Neuronal stem cell (in vitro differentiated cells): ENCODE data around the gene TMPO.
"Not testable (repeated sequence)": the region's sequence is repeated elsewhere in the genome, so short reads cannot be mapped to it uniquely, and the experiment has no call there.

Experiments used
- DNase-seq: peaks from one replicate; pipeline ENCODE4 v3.0.0-alpha.2; 2013; ENCODE audit warnings: low spot score
- H2AFZ ChIP-seq: one replicate; pipeline ENCODE4 v1.6.1; 2013; ENCODE audit warnings: mild to moderate bottlenecking, low read length, inconsistent platforms
- H2AK5ac ChIP-seq: 2 replicates; pipeline ENCODE4 v1.6.1; 2013; ENCODE audit warnings: low read depth, mild to moderate bottlenecking, inconsistent platforms, low read length, moderate library complexity, mixed read lengths
- H2BK120ac ChIP-seq: 2 replicates; pipeline ENCODE4 v1.6.1; 2013; ENCODE audit warnings: low read depth, mild to moderate bottlenecking, inconsistent platforms, low read length, moderate library complexity, mixed read lengths
- H2BK12ac ChIP-seq: one replicate; pipeline ENCODE4 v1.6.1; 2013; ENCODE audit warnings: low read length, inconsistent platforms
- H2BK15ac ChIP-seq: 2 replicates; pipeline ENCODE4 v1.6.1; 2013; ENCODE audit warnings: mild to moderate bottlenecking, low read length, inconsistent platforms, mixed read lengths
- H2BK5ac ChIP-seq: one replicate; pipeline ENCODE4 v1.6.1; 2013; ENCODE audit warnings: inconsistent platforms, mild to moderate bottlenecking, low read length, moderate library complexity
- H3K14ac ChIP-seq: one replicate; pipeline ENCODE4 v1.6.1; 2013; ENCODE audit warnings: low read length, inconsistent platforms
- H3K18ac ChIP-seq: 2 replicates; pipeline ENCODE4 v1.6.1; 2013; ENCODE audit warnings: low read length, inconsistent platforms
- H3K23ac ChIP-seq: 2 replicates; pipeline ENCODE4 v1.6.1; 2013; ENCODE audit warnings: low read depth, mild to moderate bottlenecking, mixed read lengths, low read length, inconsistent platforms; ENCODE audit not compliant: poor library complexity
- H3K27ac ChIP-seq: replicated peaks from 3 replicates; pipeline ENCODE4 v1.5.1; 2013; ENCODE audit warnings: low read length, inconsistent platforms
- H3K27me3 ChIP-seq, 3 experiments: 2 replicates each; pipeline ENCODE4 v1.6.1; 2013; ENCODE audit warnings: low read length in 3 of 3, mild to moderate bottlenecking in 2 of 3, inconsistent platforms in 1 of 3, low read depth in 1 of 3, mixed read lengths in 1 of 3, moderate library complexity in 1 of 3; ENCODE audit not compliant: control insufficient read depth in 3 of 3, insufficient read depth in 3 of 3
- H3K36me3 ChIP-seq, 2 donors: replicated peaks in 1 of 2; 2 replicates each; pipeline ENCODE4 v1.6.1; 2013; ENCODE audit warnings: low read length in 2 of 2; ENCODE audit not compliant: control insufficient read depth in 2 of 2, insufficient read depth in 2 of 2
- H3K4ac ChIP-seq: 2 replicates; pipeline ENCODE4 v1.6.1; 2013; ENCODE audit warnings: inconsistent platforms, mild to moderate bottlenecking, low read length, moderate library complexity
- H3K4me1 ChIP-seq, 2 donors: 1 replicate in 1 of 2; 2 replicates in 1 of 2; pipeline ENCODE4 v1.6.1; 2013; ENCODE audit warnings: low read length in 2 of 2, low read depth in 1 of 2; ENCODE audit not compliant: control insufficient read depth in 2 of 2, insufficient read depth in 1 of 2
- H3K4me2 ChIP-seq: one replicate; pipeline ENCODE4 v1.6.1; 2013; ENCODE audit warnings: mild to moderate bottlenecking, low read length, inconsistent platforms; ENCODE audit not compliant: insufficient read depth, poor library complexity, severe bottlenecking
- H3K4me3 ChIP-seq, 2 donors: 2 replicates each; pipeline ENCODE4 v1.5.1; 2013; ENCODE audit warnings: low read length in 2 of 2, mild to moderate bottlenecking in 2 of 2, inconsistent platforms in 1 of 2, moderate library complexity in 1 of 2
- H3K79me1 ChIP-seq: one replicate; pipeline ENCODE4 v1.6.1; 2013; ENCODE audit warnings: low read depth, mild to moderate bottlenecking, inconsistent platforms, low read length, moderate library complexity
- H3K9ac ChIP-seq: one replicate; pipeline ENCODE4 v1.6.1; 2013; ENCODE audit warnings: mild to moderate bottlenecking, low read depth, low read length, inconsistent platforms; ENCODE audit not compliant: poor library complexity
- H3K9me3 ChIP-seq, 2 donors: replicated peaks in 1 of 2; 2 replicates each; pipeline versions ENCODE3 to v1.6.1; 2013; ENCODE audit warnings: low read length in 2 of 2, mild to moderate bottlenecking in 2 of 2, inconsistent platforms in 1 of 2, low read depth in 1 of 2, mixed read lengths in 1 of 2, moderate library complexity in 1 of 2; ENCODE audit not compliant: control insufficient read depth in 2 of 2, insufficient read depth in 1 of 2
- H4K8ac ChIP-seq: one replicate; pipeline ENCODE4 v1.6.1; 2013; ENCODE audit warnings: low read depth, mild to moderate bottlenecking, inconsistent platforms, low read length, moderate library complexity
- H4K91ac ChIP-seq: one replicate; pipeline ENCODE4 v1.6.1; 2013; ENCODE audit warnings: low read length, low read depth, mild to moderate bottlenecking, inconsistent platforms; ENCODE audit not compliant: poor library complexity
- WGBS, 2 donors: extraction: QIAGEN DNeasy Blood & Tissue Kit; methylation state at CpG; one replicate each; pipeline ENCODE4 v1.1.7; 2013; ENCODE audit warnings: missing lambda C conversion rate in 2 of 2, mixed read lengths in 1 of 2; ENCODE audit not compliant: insufficient read length in 2 of 2, insufficient replicate concordance in 1 of 2; ENCODE audit errors: extremely low coverage in 2 of 2; 5-methylcytosine and 5-hydroxymethylcytosine counted together

TMPO gene

GRCh38 chr12:98489176-98489575 lies 26.2 kb upstream of the TMPO start:
- Histone ChIP-seq H2AFZ (no peak overlapping the region), H3K27ac (no peak overlapping the region), H2BK15ac (no peak overlapping the region), H3K9me3 (no peaks in the 10 kb centered on the region), H2BK5ac (no peak overlapping the region), H3K4me2 (no peak overlapping the region), H2BK120ac (no peak overlapping the region), H3K23ac (no peak overlapping the region), H3K18ac (no peak overlapping the region), H3K27me3 (no peaks in the 10 kb centered on the region), H2BK12ac (no peak overlapping the region), H4K91ac (no peak overlapping the region), H3K36me3 (no peaks in the 10 kb centered on the region), H3K79me1 (no peaks in the 10 kb centered on the region), H3K4me1 (peaks cover 5 to 9% of the 10 kb centered on the region in 2 donors), H3K4ac (no peak overlapping the region), H4K8ac (no peak overlapping the region), H2AK5ac (no peak overlapping the region), H3K9ac (no peak overlapping the region), H3K14ac (no peak overlapping the region), H3K4me3 (no peak overlapping the region)
- DNase-seq: no peak
- no CpG with 5 or more reads among the region's 3 CpGs for WGBS, 2 donors

GRCh38 chr12:98490501-98491453 lies 24.6 kb upstream of the TMPO start:
- no peak overlapping the region for H3K23ac ChIP-seq
- no peak overlapping the region for H3K14ac ChIP-seq
- peak; percentile 95 for DNase-seq
- H3K27me3 ChIP-seq: no peaks in the 10 kb centered on the region
- no peak overlapping the region for H3K9ac ChIP-seq
- H2BK5ac ChIP-seq: no peak overlapping the region
- no peak overlapping the region for H3K4ac ChIP-seq
- H3K4me3 ChIP-seq: peak overlapping the region in 1 of 2 donors; percentile 30
- H3K36me3 ChIP-seq: no peaks in the 10 kb centered on the region
- H3K9me3 ChIP-seq: no peaks in the 10 kb centered on the region
- no CpG with 5 or more reads among the region's 14 CpGs for WGBS, 2 donors
- no peaks in the 10 kb centered on the region for H3K79me1 ChIP-seq
- no peak overlapping the region for H2BK12ac ChIP-seq
- peak overlapping the region; percentile 66 for H2AFZ ChIP-seq
- H2BK15ac ChIP-seq: no peak overlapping the region
- H3K4me2 ChIP-seq: no peak overlapping the region
- H4K91ac ChIP-seq: no peak overlapping the region
- no peak overlapping the region for H3K18ac ChIP-seq
- H4K8ac ChIP-seq: no peak overlapping the region
- no peak overlapping the region for H3K27ac ChIP-seq
- H2AK5ac ChIP-seq: no peak overlapping the region
- H2BK120ac ChIP-seq: no peak overlapping the region
- H3K4me1 ChIP-seq: peaks cover 5 to 9% of the 10 kb centered on the region in 2 donors

GRCh38 chr12:98492580-98493140 lies 22.7 kb upstream of the TMPO start:
- Histone ChIP-seq H2BK120ac (no peak overlapping the region), H4K8ac (no peak overlapping the region), H2BK5ac (no peak overlapping the region), H3K36me3 (no peaks in the 10 kb centered on the region), H2BK12ac (no peak overlapping the region), H3K79me1 (no peaks in the 10 kb centered on the region), H3K18ac (no peak overlapping the region), H3K4me1 (peaks cover 5 to 9% of the 10 kb centered on the region in 2 donors), H3K4me3 (no peak overlapping the region), H3K27me3 (no peaks in the 10 kb centered on the region), H2AK5ac (no peak overlapping the region), H3K9ac (no peak overlapping the region), H3K23ac (no peak overlapping the region), H3K4ac (no peak overlapping the region), H3K4me2 (no peak overlapping the region), H2BK15ac (no peak overlapping the region), H3K14ac (no peak overlapping the region), H3K27ac (no peak overlapping the region), H3K9me3 (no peaks in the 10 kb centered on the region), H2AFZ (no peak overlapping the region), H4K91ac (no peak overlapping the region)
- WGBS, 2 donors: no CpG with 5 or more reads among the region's 4 CpGs
- no peak for DNase-seq

GRCh38 chr12:98501266-98501629 lies 14.1 kb upstream of the TMPO start:
- H4K91ac ChIP-seq, H2BK5ac ChIP-seq, H4K8ac ChIP-seq, H3K14ac ChIP-seq, H3K27ac ChIP-seq, H3K4ac ChIP-seq, H2AK5ac ChIP-seq, H3K4me1 ChIP-seq, H2BK120ac ChIP-seq, H2BK12ac ChIP-seq, H3K18ac ChIP-seq, H3K36me3 ChIP-seq, H3K4me2 ChIP-seq, H3K79me1 ChIP-seq, H3K4me3 ChIP-seq, H2AFZ ChIP-seq, DNase-seq, H3K9me3 ChIP-seq, H2BK15ac ChIP-seq, H3K23ac ChIP-seq, H3K9ac ChIP-seq, H3K27me3 ChIP-seq: not testable (repeated sequence)
- WGBS, 2 donors: no CpG with 5 or more reads among the region's 15 CpGs
